ENCODE data around the gene LMOD1. TPM values are rescaled to one million over a fixed set of nuclear protein-coding genes. Genes with fewer than 3 reads are reported as not detected.

LMOD1 gene
- total RNA-seq, 1 donor from 2014 or later, result 0.37 TPM

DNA sequence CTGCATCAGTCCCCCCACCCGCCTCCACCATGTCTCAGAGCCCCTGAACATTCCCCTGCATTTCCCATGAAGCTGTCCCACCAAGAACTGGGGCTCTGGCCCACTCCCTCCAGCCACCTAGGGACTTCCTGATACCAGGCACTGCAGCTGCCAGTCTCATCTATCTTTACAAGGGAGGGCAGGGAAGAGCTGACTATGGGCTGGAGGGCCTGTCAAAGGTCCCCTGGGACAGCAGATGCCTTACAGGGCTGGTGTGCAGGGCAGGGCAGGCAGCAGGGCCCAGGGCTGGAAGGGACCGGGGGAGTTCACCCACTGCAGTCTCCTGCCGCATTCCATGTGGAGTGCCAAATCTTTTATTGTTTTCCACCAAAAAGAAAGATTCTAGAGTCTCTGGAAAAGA lies 40.0 kb downstream of the LMOD1 start:
- no peak overlapping the region for H3K4me3 Mint-ChIP-seq
- H3K27me3 ChIP-seq, result no peaks in the 10 kb centered on the region
- peak overlapping the region; percentile 57 for H3K27ac Mint-ChIP-seq
- H4K20me1 ChIP-seq (ENCODE audit: low read depth), result no peaks in the 10 kb centered on the region
- no peak overlapping the region for H3K4me2 ChIP-seq
- H3K36me3 Mint-ChIP-seq, result no peaks in the 10 kb centered on the region
- no peaks in the 10 kb centered on the region for H3K9me3 Mint-ChIP-seq
- no peak overlapping the region for H3K9ac ChIP-seq
- H3K9me3 ChIP-seq (ENCODE audit: low read depth), result no peaks in the 10 kb centered on the region
- peaks cover 6% of the 10 kb centered on the region for H3K27me3 Mint-ChIP-seq (ENCODE audit: insufficient read depth, low read depth)
- no peak for DNase-seq (ENCODE audit: low spot score)
- no peaks in the 10 kb centered on the region for H3K36me3 ChIP-seq
- peaks cover 6% of the 10 kb centered on the region for H3F3A ChIP-seq (ENCODE audit: low read depth)
- H3K27ac ChIP-seq, result no peak overlapping the region
- peaks cover under 1% of the 10 kb centered on the region for H3K4me1 ChIP-seq
- H3K79me2 ChIP-seq (ENCODE audit: low read depth), result no peaks in the 10 kb centered on the region
- H2AFZ ChIP-seq (replicated peaks), result no peak overlapping the region
- H3K4me1 Mint-ChIP-seq, result peaks cover 10% of the 10 kb centered on the region
- no peak overlapping the region for H3K4me3 ChIP-seq
- TF ChIP-seq, protein P1, sequence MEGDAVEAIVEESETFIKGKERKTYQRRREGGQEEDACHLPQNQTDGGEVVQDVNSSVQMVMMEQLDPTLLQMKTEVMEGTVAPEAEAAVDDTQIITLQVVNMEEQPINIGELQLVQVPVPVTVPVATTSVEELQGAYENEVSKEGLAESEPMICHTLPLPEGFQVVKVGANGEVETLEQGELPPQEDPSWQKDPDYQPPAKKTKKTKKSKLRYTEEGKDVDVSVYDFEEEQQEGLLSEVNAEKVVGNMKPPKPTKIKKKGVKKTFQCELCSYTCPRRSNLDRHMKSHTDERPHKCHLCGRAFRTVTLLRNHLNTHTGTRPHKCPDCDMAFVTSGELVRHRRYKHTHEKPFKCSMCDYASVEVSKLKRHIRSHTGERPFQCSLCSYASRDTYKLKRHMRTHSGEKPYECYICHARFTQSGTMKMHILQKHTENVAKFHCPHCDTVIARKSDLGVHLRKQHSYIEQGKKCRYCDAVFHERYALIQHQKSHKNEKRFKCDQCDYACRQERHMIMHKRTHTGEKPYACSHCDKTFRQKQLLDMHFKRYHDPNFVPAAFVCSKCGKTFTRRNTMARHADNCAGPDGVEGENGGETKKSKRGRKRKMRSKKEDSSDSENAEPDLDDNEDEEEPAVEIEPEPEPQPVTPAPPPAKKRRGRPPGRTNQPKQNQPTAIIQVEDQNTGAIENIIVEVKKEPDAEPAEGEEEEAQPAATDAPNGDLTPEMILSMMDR (IDR thresholded peaks at IDR 0.05), result no peak
- TF ChIP-seq EZH2phosphoT487 (IDR thresholded peaks at IDR 0.05) (no peak), EZH2 (IDR thresholded peaks at IDR 0.05) (no peak)

DNA sequence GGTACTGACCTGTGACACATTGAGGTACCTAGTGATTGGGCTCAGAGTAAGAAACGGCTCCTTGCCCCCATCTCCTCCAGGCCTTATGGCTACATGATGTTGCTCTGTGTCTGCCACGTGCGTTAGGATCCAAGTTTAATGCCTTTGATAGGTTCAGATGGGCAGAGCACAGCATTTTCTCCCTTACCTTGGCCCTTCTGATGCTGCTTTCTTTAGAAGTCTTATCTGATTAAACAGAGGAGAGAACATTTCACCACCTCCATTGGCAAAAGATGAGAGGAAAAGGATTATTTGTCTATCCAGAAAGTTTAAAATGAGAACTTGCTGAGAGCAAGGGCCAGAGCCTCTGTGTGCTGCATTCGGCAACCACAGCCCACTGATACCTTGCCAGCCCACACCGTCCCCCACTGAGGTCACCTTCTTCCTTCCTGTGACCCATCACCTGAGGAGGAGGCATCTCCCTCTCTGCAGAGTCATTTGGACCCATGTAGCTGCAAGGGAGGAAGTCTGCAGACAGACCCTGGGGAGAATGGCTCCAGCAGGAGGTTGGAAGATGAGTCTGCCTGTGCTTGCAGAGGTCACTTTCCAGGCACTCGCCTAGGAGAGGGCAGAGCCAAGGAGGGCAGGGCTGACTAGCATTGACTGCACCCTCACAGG lies 41.0 kb downstream of the LMOD1 start:
- H3K27ac ChIP-seq, result no peak overlapping the region
- Mint-ChIP-seq H3K4me1 (peaks cover 7% of the 10 kb centered on the region), H3K4me3 (no peak overlapping the region)

DNA sequence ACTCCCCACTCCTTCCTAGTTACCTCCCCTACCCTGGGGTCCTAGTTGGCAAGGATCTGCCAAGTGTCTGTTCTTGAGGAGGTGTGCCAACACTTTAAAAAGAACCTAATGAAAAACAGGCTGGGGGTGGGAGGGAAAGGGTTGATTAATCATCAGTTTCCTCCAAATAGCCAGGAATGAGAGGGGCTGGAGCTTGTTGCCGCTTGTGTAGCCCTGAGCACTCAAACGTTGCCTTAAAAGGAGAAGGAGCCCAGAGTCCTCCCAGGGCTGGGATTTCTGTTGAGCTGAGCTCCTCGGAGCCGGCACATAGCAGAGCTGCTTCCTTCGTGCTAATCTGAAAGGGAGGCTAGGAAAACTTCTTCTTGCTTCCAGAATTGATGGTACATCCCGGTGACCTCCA lies 41.8 kb downstream of the LMOD1 start:
- H2AFZ ChIP-seq (replicated peaks), result no peak overlapping the region

More for the DNA sequence above, 41.0 kb downstream of the LMOD1 start:
- Histone ChIP-seq H3K9ac (no peak overlapping the region), H3K79me2 (ENCODE audit: low read depth) (no peaks in the 10 kb centered on the region), H3K36me3 (no peaks in the 10 kb centered on the region), H3K27me3 (no peaks in the 10 kb centered on the region), H3K4me3 (no peak overlapping the region), H3K9me3 (ENCODE audit: low read depth) (no peaks in the 10 kb centered on the region), H3K4me1 (no peaks in the 10 kb centered on the region), H2AFZ (replicated peaks) (no peak overlapping the region), H3F3A (ENCODE audit: low read depth) (no peaks in the 10 kb centered on the region), H4K20me1 (ENCODE audit: low read depth) (no peaks in the 10 kb centered on the region), H3K4me2 (no peak overlapping the region)
- peak overlapping the region; percentile 47 for H3K27ac Mint-ChIP-seq
- TF ChIP-seq, protein P1 (IDR thresholded peaks at IDR 0.05), result no peak
- TF ChIP-seq EZH2phosphoT487 (IDR thresholded peaks at IDR 0.05), result no peak
- no peak for TF ChIP-seq EZH2 (IDR thresholded peaks at IDR 0.05)
- H3K36me3 Mint-ChIP-seq, result no peaks in the 10 kb centered on the region
- no peaks in the 10 kb centered on the region for H3K9me3 Mint-ChIP-seq
- peaks cover 6% of the 10 kb centered on the region for H3K27me3 Mint-ChIP-seq (ENCODE audit: insufficient read depth, low read depth)
- DNase-seq (ENCODE audit: low spot score), result no peak

More for the DNA sequence above, 41.8 kb downstream of the LMOD1 start:
- no peak overlapping the region for H3K9ac ChIP-seq
- no peak overlapping the region for H3K4me3 ChIP-seq
- H3K4me1 ChIP-seq, result no peaks in the 10 kb centered on the region
- H3K27ac ChIP-seq, result no peak overlapping the region
- H3K4me2 ChIP-seq, result no peak overlapping the region
- no peaks in the 10 kb centered on the region for H3K27me3 ChIP-seq
- no peaks in the 10 kb centered on the region for H3F3A ChIP-seq (ENCODE audit: low read depth)
- peaks cover 9% of the 10 kb centered on the region for H3K27me3 Mint-ChIP-seq (ENCODE audit: insufficient read depth, low read depth)
- H3K4me1 Mint-ChIP-seq, result peaks cover 7% of the 10 kb centered on the region
- peaks cover 2% of the 10 kb centered on the region for H3K36me3 Mint-ChIP-seq
- H3K9me3 Mint-ChIP-seq, result no peaks in the 10 kb centered on the region
- peak overlapping the region; percentile 76 for H3K27ac Mint-ChIP-seq
- no peak overlapping the region for H3K4me3 Mint-ChIP-seq
- H3K79me2 ChIP-seq (ENCODE audit: low read depth), result no peaks in the 10 kb centered on the region
- H4K20me1 ChIP-seq (ENCODE audit: low read depth), result no peaks in the 10 kb centered on the region
- no peaks in the 10 kb centered on the region for H3K9me3 ChIP-seq (ENCODE audit: low read depth)
- DNase-seq (ENCODE audit: low spot score), result peak; percentile 50
- TF ChIP-seq, protein P1 (IDR thresholded peaks at IDR 0.05), result no peak
- no peak for TF ChIP-seq EZH2phosphoT487 (IDR thresholded peaks at IDR 0.05)
- TF ChIP-seq EZH2 (IDR thresholded peaks at IDR 0.05), result no peak
- no peaks in the 10 kb centered on the region for H3K36me3 ChIP-seq
